Endothelial cell of umbilical vein (primary cell): ENCODE results near the gene OSBPL9.

Experiments
- CTCF ChIP-seq, 2 donors: IDR thresholded peaks; 1 replicate in 1 of 2; 2 replicates in 1 of 2; pipeline ENCODE4 v1.5.1; 2011; ENCODE audit warnings: low read length in 2 of 2, mild to moderate bottlenecking in 2 of 2, moderate library complexity in 2 of 2, control low read depth in 1 of 2, inconsistent platforms in 1 of 2, low read depth in 1 of 2; ENCODE audit not compliant: insufficient read depth in 1 of 2; ENCODE audit errors: extremely low read depth in 1 of 2
- JUN ChIP-seq: IDR thresholded peaks from 2 replicates; pipeline ENCODE4 v1.6.1; 2011; ENCODE audit warnings: borderline replicate concordance, low read depth; ENCODE audit not compliant: insufficient read length, insufficient read depth
- MAX ChIP-seq: IDR thresholded peaks from 2 replicates; pipeline ENCODE4 v1.6.1; 2011; ENCODE audit not compliant: insufficient read depth, insufficient read length
- POLR2A ChIP-seq: IDR thresholded peaks from 2 replicates; pipeline ENCODE4 v1.6.1; 2012; ENCODE audit warnings: low read depth, mild to moderate bottlenecking, control low read depth, low read length
- POLR2AphosphoS5 ChIP-seq: IDR thresholded peaks from 2 replicates; pipeline ENCODE4 v1.6.1; 2012; ENCODE audit warnings: low read depth, mild to moderate bottlenecking, control low read depth, low read length, moderate library complexity; ENCODE audit not compliant: insufficient read depth

- no peak for TF ChIP-seq CTCF (IDR thresholded peaks at IDR 0.05; ENCODE audit: extremely low read depth in 1 of 2, insufficient read depth in 1 of 2, low read depth in 1 of 2, low read length in 2 of 2)
- TF ChIP-seq MAX: no peak
- no peak for TF ChIP-seq POLR2A
- no peak for TF ChIP-seq POLR2AphosphoS5
- TF ChIP-seq JUN: no peak
Measured at GRCh38 chr1:51686450-51686849, 69.6 kb downstream of the OSBPL9 start.
